HEK293 (cell line): ENCODE data around the gene C19orf18.

Experiments used
- HIC1 ChIP-seq: fragments of 450-650 bp; formaldehyde crosslinking; IDR thresholded peaks from 2 replicates; pipeline ENCODE4 v1.5.1; 2016; ENCODE audit warnings: missing biosample characterization, missing genetic modification characterization
- HOXC10 ChIP-seq: sonication (generic); formaldehyde crosslinking; IDR thresholded peaks from 2 replicates; pipeline ENCODE4 v1.8.1; 2023; ENCODE audit warnings: mild to moderate bottlenecking, missing genetic modification reagents
- KLF10 ChIP-seq: fragments of 450-650 bp; IDR thresholded peaks from 2 replicates; pipeline ENCODE4 v1.5.1; 2018; ENCODE audit warnings: missing biosample characterization, mild to moderate bottlenecking, missing genetic modification characterization
- KLF8 ChIP-seq: fragments of 450-650 bp; formaldehyde crosslinking; IDR thresholded peaks from 2 replicates; pipeline ENCODE4 v1.5.1; 2016; ENCODE audit warnings: missing biosample characterization, missing genetic modification characterization
- OSR2 ChIP-seq: fragments of 450-650 bp; formaldehyde crosslinking; IDR thresholded peaks from 2 replicates; pipeline ENCODE4 v1.5.1; 2016; ENCODE audit warnings: missing biosample characterization, missing genetic modification characterization
- PRDM1 ChIP-seq: fragments of 450-650 bp; formaldehyde crosslinking; IDR thresholded peaks from 2 replicates; pipeline ENCODE4; 2016; ENCODE audit warnings: missing biosample characterization, missing genetic modification characterization
- SETDB1 ChIP-seq: IDR thresholded peaks from one replicate; pipeline ENCODE4 v1.6.1; 2017; ENCODE audit warnings: mild to moderate bottlenecking, low read length, moderate library complexity, mixed read lengths; ENCODE audit not compliant: insufficient read length
- SP3 ChIP-seq: fragments of 450-650 bp; formaldehyde crosslinking; IDR thresholded peaks from 2 replicates; pipeline ENCODE4 v1.5.1; 2016; ENCODE audit warnings: missing biosample characterization, missing genetic modification characterization
- ZEB2 ChIP-seq: fragments of 450-650 bp; formaldehyde crosslinking; IDR thresholded peaks from 2 replicates; pipeline ENCODE4 v1.5.1; 2016; ENCODE audit warnings: missing biosample characterization, missing genetic modification characterization
- ZFP37 ChIP-seq: fragments of 450-650 bp; formaldehyde crosslinking; IDR thresholded peaks from 2 replicates; pipeline ENCODE4 v1.5.1; 2016; ENCODE audit warnings: missing biosample characterization, missing genetic modification characterization
- ZFP69B ChIP-seq: fragments of 450-650 bp; formaldehyde crosslinking; IDR thresholded peaks from 2 replicates; pipeline ENCODE4 v1.5.1; 2016; ENCODE audit warnings: missing biosample characterization, missing genetic modification characterization
- ZNF112 ChIP-seq: fragments of 450-650 bp; formaldehyde crosslinking; IDR thresholded peaks from 2 replicates; pipeline ENCODE4 v1.5.0; 2017; ENCODE audit warnings: missing biosample characterization, missing genetic modification characterization
- ZNF132 ChIP-seq: fragments of 450-650 bp; formaldehyde crosslinking; IDR thresholded peaks from 2 replicates; pipeline ENCODE4 v1.5.1; 2017; ENCODE audit warnings: missing biosample characterization, missing genetic modification characterization, borderline replicate concordance
- ZNF140 ChIP-seq: fragments of 450-650 bp; formaldehyde crosslinking; IDR thresholded peaks from 2 replicates; pipeline ENCODE4 v1.5.1; 2016; ENCODE audit warnings: missing biosample characterization, missing genetic modification characterization
- ZNF2 ChIP-seq: fragments of 450-650 bp; formaldehyde crosslinking; IDR thresholded peaks from 2 replicates; pipeline ENCODE4 v1.5.1; 2016; ENCODE audit warnings: missing biosample characterization, missing genetic modification characterization
- ZNF214 ChIP-seq: fragments of 450-650 bp; formaldehyde crosslinking; IDR thresholded peaks from 2 replicates; pipeline ENCODE4 v1.5.1; 2017; ENCODE audit warnings: missing biosample characterization, mild to moderate bottlenecking, missing genetic modification characterization, borderline replicate concordance
- ZNF221 ChIP-seq: fragments of 450-650 bp; formaldehyde crosslinking; IDR thresholded peaks from 2 replicates; pipeline ENCODE4 v1.5.1; 2017; ENCODE audit warnings: missing biosample characterization, missing genetic modification characterization, borderline replicate concordance
- ZNF223 ChIP-seq: fragments of 450-650 bp; formaldehyde crosslinking; IDR thresholded peaks from 2 replicates; pipeline ENCODE4 v1.5.1; 2016; ENCODE audit warnings: missing biosample characterization, missing genetic modification characterization
- ZNF24 ChIP-seq: fragments of 450-650 bp; formaldehyde crosslinking; IDR thresholded peaks from 2 replicates; pipeline ENCODE4 v1.5.1; 2016; ENCODE audit warnings: missing biosample characterization, missing genetic modification characterization
- ZNF274 ChIP-seq, 2 experiments: fragments of 200-500 bp in 1 of 2; fragments of 450-650 bp in 1 of 2; sonication (Bioruptor generic) in 1 of 2; formaldehyde crosslinking in 1 of 2; IDR thresholded peaks; 2 replicates each; pipeline versions ENCODE4 v1.5.1 to v1.6.1; 2014 to 2016; ENCODE audit warnings: borderline replicate concordance in 1 of 2, inconsistent platforms in 1 of 2, low read length in 1 of 2, missing biosample characterization in 1 of 2, missing genetic modification characterization in 1 of 2
- ZNF335 ChIP-seq: fragments of 450-650 bp; formaldehyde crosslinking; conservative IDR thresholded peaks from 2 replicates; pipeline ENCODE4 v1.5.1; 2016; ENCODE audit warnings: missing biosample characterization, missing genetic modification characterization
- ZNF394 ChIP-seq: fragments of 450-650 bp; formaldehyde crosslinking; IDR thresholded peaks from 2 replicates; pipeline ENCODE4 v1.5.1; 2016; ENCODE audit warnings: missing biosample characterization, missing genetic modification characterization, mild to moderate bottlenecking, moderate library complexity, borderline replicate concordance
- ZNF514 ChIP-seq: fragments of 450-650 bp; formaldehyde crosslinking; IDR thresholded peaks from 2 replicates; pipeline ENCODE4 v1.5.1; 2016; ENCODE audit warnings: missing biosample characterization, missing genetic modification characterization
- ZNF571 ChIP-seq: fragments of 450-650 bp; formaldehyde crosslinking; IDR thresholded peaks from 2 replicates; pipeline ENCODE4 v1.5.0; 2017; ENCODE audit warnings: missing biosample characterization, missing genetic modification characterization
- ZNF596 ChIP-seq: fragments of 450-650 bp; IDR thresholded peaks from 2 replicates; pipeline ENCODE4 v1.5.0; 2018; ENCODE audit warnings: missing biosample characterization, mild to moderate bottlenecking, missing genetic modification characterization, moderate library complexity
- ZNF621 ChIP-seq: fragments of 450-650 bp; formaldehyde crosslinking; IDR thresholded peaks from 2 replicates; pipeline ENCODE4 v1.5.1; 2017; ENCODE audit warnings: missing biosample characterization, missing genetic modification characterization
- ZNF629 ChIP-seq: fragments of 450-650 bp; formaldehyde crosslinking; IDR thresholded peaks from 2 replicates; pipeline ENCODE4 v1.5.1; 2017; ENCODE audit warnings: missing biosample characterization, missing genetic modification characterization
- ZNF670 ChIP-seq: fragments of 450-650 bp; formaldehyde crosslinking; IDR thresholded peaks from 2 replicates; pipeline ENCODE4 v1.5.1; 2016; ENCODE audit warnings: missing biosample characterization, missing genetic modification characterization, low read depth
- ZNF677 ChIP-seq: fragments of 450-650 bp; IDR thresholded peaks from 2 replicates; pipeline ENCODE4 v1.5.0; 2018; ENCODE audit warnings: missing biosample characterization, mild to moderate bottlenecking, missing genetic modification characterization, moderate library complexity
- ZNF701 ChIP-seq: fragments of 450-650 bp; formaldehyde crosslinking; IDR thresholded peaks from 2 replicates; pipeline ENCODE4 v1.5.1; 2016; ENCODE audit warnings: missing biosample characterization, missing genetic modification characterization
- ZNF768 ChIP-seq: fragments of 450-650 bp; formaldehyde crosslinking; IDR thresholded peaks from 2 replicates; pipeline ENCODE4 v1.5.1; 2018; ENCODE audit warnings: missing biosample characterization, mild to moderate bottlenecking, missing genetic modification characterization
- ZSCAN4 ChIP-seq: fragments of 450-650 bp; formaldehyde crosslinking; IDR thresholded peaks from 2 replicates; pipeline ENCODE4 v1.5.1; 2017; ENCODE audit warnings: missing biosample characterization, missing genetic modification characterization
- TF ChIP-seq, protein P1 (sequence below): fragments of 450-650 bp; formaldehyde crosslinking; optimal IDR thresholded peaks from 2 replicates; pipeline ENCODE3; 2016; ENCODE audit warnings: missing biosample characterization, mild to moderate bottlenecking, missing genetic modification characterization
- TF ChIP-seq, protein P2 (sequence below): fragments of 450-650 bp; formaldehyde crosslinking; IDR thresholded peaks from 2 replicates; pipeline ENCODE4 v1.5.1; 2016; ENCODE audit warnings: missing biosample characterization, missing genetic modification characterization

Gene C19orf18

GRCh38 chr19:58002384-58003173 is 28.2 kb upstream of the C19orf18 start, which contains the start of gene ZNF606 (continued):
- TF ChIP-seq ZFP69B (tag by site-specific recombination) (peak; percentile 42; the same call in 1 of the 2 replicates), ZEB2 (tag by site-specific recombination) (peak; percentile 66), ZNF514 (tag by site-specific recombination) (no peak), ZNF2 (tag by site-specific recombination) (no peak), ZSCAN4 (tag by site-specific recombination) (no peak), ZNF274 (IDR thresholded peaks at IDR 0.05; ENCODE audit: low read length) (no peak), ZNF274 (tag by site-specific recombination; IDR thresholded peaks at IDR 0.05; ENCODE audit: borderline replicate concordance) (no peak), ZNF394 (tag by site-specific recombination) (0 out of 2 replicates have a peak, but pooled peaks have one; percentile 39), ZNF701 (tag by site-specific recombination) (no peak), HIC1 (tag by site-specific recombination) (no peak; the same call in 1 of the 2 replicates), SP3 (peak; percentile 73), ZNF670 (tag by site-specific recombination) (no peak), ZNF571 (tag by site-specific recombination) (no peak), ZNF621 (tag by site-specific recombination) (no peak), SETDB1 (peak; percentile 40), KLF8 (tag by site-specific recombination) (peak; percentile 86), ZNF335 (peak; percentile 96), ZNF221 (tag by site-specific recombination) (0 out of 2 replicates have a peak, but pooled peaks have one; percentile 48), ZNF629 (tag by site-specific recombination) (peak; percentile 43; the same call in 1 of the 2 replicates), ZNF132 (tag by site-specific recombination) (no peak), KLF10 (tag by site-specific recombination) (no peak), ZNF214 (tag by site-specific recombination) (no peak), HOXC10 (CRISPR knock-in tag) (peak; percentile 94; the same call in 1 of the 2 replicates), ZNF112 (tag by site-specific recombination) (no peak), ZNF223 (no peak), ZNF596 (no peak), PRDM1 (tag by site-specific recombination) (no peak), ZNF677 (tag by site-specific recombination) (0 out of 2 replicates have a peak, but pooled peaks have one; percentile 4), ZFP37 (no peak), OSR2 (no peak), ZNF140 (tag by site-specific recombination) (no peak), ZNF768 (tag by site-specific recombination) (no peak), ZNF24 (tag by site-specific recombination) (no peak)
- TF ChIP-seq, protein P1, sequence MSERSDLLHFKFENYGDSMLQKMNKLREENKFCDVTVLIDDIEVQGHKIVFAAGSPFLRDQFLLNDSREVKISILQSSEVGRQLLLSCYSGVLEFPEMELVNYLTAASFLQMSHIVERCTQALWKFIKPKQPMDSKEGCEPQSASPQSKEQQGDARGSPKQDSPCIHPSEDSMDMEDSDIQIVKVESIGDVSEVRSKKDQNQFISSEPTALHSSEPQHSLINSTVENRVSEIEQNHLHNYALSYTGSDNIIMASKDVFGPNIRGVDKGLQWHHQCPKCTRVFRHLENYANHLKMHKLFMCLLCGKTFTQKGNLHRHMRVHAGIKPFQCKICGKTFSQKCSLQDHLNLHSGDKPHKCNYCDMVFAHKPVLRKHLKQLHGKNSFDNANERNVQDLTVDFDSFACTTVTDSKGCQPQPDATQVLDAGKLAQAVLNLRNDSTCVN = peak; percentile 78
- TF ChIP-seq, protein P2, sequence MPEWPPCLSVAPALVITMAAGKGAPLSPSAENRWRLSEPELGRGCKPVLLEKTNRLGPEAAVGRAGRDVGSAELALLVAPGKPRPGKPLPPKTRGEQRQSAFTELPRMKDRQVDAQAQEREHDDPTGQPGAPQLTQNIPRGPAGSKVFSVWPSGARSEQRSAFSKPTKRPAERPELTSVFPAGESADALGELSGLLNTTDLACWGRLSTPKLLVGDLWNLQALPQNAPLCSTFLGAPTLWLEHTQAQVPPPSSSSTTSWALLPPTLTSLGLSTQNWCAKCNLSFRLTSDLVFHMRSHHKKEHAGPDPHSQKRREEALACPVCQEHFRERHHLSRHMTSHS (tag by site-specific recombination) = no peak
